Peyer's patch (tissue), 4 donors: Measurements from ENCODE around the gene PDGFB. TPM values are rescaled to one million over a fixed set of nuclear protein-coding genes. Genes with fewer than 3 reads are reported as not detected.

Experiments used
- DNase-seq, 3 donors: peaks; one replicate each; pipeline ENCODE4 v3.0.0-alpha.2; 2017 to 2019
- H3K27ac ChIP-seq, 4 donors: fragments of 200-600 bp; sonication (generic); one replicate each; pipeline ENCODE4 v1.5.1; 2016 to 2019
- H3K27me3 ChIP-seq, 2 donors: fragments of 200-600 bp; sonication (generic); one replicate each; pipeline ENCODE4 v1.5.1; 2019
- H3K36me3 ChIP-seq, 3 donors: fragments of 200-600 bp; sonication (generic); one replicate each; pipeline ENCODE4 v1.5.1; 2016 to 2019
- H3K4me1 ChIP-seq, 4 donors: fragments of 200-600 bp; sonication (generic); one replicate each; pipeline ENCODE4 v1.5.1; 2016 to 2019
- H3K4me3 ChIP-seq, 4 donors: fragments of 200-600 bp; sonication (generic); 1 replicate in 3 of 4; 2 replicates in 1 of 4; pipeline ENCODE4 v1.5.1; 2016 to 2019; ENCODE audit warnings: mild to moderate bottlenecking in 1 of 4
- H3K9me3 ChIP-seq, 4 donors: fragments of 200-600 bp; sonication (generic); one replicate each; pipeline ENCODE4 v1.5.1; 2016 to 2019; ENCODE audit warnings: mild to moderate bottlenecking in 1 of 4
- POLR2A ChIP-seq, 2 donors: fragments of 450-650 bp; IDR thresholded peaks; one replicate each; pipeline ENCODE4 v1.5.1; 2017; ENCODE audit warnings: antibody characterized with exemption in 2 of 2, mild to moderate bottlenecking in 2 of 2, moderate library complexity in 2 of 2
- total RNA-seq, 4 donors: library from RNA; depleted of rRNA; stranded (reverse); fragments of >200 nt; gene quantifications; one replicate each; pipeline ENCODE4 v1.1.0, GENCODE V29; 2016
- TF ChIP-seq, protein P1 (sequence below), 6 experiments: fragments of 450-650 bp in 4 of 6; fragments of 200-600 bp in 2 of 6; sonication (generic) in 1 of 6; IDR thresholded peaks; one replicate each; pipeline ENCODE4 v1.5.1; 2017 to 2019; ENCODE audit warnings: antibody characterized with exemption in 6 of 6, mild to moderate bottlenecking in 3 of 6, moderate library complexity in 1 of 6

PDGFB gene
- total RNA-seq, 4 donors from 2014 or later, result 1.8 to 10.7 (median 3.8) TPM

DNA sequence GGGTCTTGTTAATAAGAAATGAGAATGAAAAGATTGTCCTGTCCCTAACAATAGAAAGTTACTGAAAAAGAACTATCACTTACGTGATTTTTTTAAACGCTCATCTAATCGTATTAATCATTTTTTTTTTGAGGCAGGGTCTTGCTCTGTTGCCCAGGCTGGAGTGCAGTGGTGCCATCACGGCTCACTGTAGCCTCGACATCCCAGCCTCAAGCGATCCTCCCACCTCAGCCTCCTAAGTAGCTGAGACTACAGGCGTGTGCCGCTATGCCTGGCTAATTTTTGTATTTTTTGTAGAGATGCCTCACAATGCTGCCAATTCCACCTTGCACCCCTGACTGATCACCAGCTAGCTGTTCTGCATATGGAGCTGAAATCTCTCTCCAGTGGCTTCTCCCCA is 15.7 kb downstream of the PDGFB start:
- Histone ChIP-seq H3K27me3 (no peaks in the 10 kb centered on the region), H3K36me3 (no peaks in the 10 kb centered on the region), H3K27ac (no peak overlapping the region), H3K9me3 (no peaks in the 10 kb centered on the region), H3K4me1 (peaks cover 0 to 7% (median 0%) of the 10 kb centered on the region in 4 donors), H3K4me3 (no peak overlapping the region)
- TF ChIP-seq POLR2A (IDR thresholded peaks at IDR 0.05), result no peak
- TF ChIP-seq, protein P1, sequence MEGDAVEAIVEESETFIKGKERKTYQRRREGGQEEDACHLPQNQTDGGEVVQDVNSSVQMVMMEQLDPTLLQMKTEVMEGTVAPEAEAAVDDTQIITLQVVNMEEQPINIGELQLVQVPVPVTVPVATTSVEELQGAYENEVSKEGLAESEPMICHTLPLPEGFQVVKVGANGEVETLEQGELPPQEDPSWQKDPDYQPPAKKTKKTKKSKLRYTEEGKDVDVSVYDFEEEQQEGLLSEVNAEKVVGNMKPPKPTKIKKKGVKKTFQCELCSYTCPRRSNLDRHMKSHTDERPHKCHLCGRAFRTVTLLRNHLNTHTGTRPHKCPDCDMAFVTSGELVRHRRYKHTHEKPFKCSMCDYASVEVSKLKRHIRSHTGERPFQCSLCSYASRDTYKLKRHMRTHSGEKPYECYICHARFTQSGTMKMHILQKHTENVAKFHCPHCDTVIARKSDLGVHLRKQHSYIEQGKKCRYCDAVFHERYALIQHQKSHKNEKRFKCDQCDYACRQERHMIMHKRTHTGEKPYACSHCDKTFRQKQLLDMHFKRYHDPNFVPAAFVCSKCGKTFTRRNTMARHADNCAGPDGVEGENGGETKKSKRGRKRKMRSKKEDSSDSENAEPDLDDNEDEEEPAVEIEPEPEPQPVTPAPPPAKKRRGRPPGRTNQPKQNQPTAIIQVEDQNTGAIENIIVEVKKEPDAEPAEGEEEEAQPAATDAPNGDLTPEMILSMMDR (IDR thresholded peaks at IDR 0.05), result no peak
- no peak for DNase-seq

DNA sequence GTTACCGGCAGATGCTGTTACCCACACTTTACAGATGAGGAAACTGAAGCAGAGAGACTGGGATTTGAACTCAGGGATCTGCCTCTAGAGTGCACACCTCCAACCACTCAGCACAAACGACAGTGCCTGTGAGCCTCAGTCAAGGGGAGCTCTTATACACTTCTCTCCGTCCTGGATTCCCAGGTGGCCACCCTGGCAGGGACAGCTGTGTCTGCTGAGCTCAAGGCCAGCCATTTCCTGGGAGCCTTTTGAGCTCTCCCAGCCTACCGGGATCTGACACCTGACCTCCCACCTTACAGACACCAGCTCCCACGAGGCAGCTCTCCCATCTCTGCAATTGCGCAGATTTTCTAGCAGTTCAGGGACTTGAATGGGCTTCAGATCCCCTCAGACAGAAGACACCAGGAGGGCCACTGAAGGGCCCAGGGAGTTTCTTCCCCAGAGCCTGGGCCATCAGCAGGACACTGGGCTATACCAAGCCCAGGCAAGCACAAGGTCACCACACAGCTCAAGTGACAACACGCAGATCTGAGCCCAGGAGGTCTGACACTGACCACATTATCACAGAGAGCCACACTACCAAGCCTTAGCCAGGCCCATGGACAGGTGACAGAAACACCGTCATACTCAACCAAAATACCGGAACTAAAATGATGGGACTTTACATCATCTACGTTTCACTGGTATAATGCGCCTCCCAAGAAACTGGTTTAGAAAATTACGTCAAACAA is 17.1 kb downstream of the PDGFB start:
- TF ChIP-seq POLR2A (IDR thresholded peaks at IDR 0.05), result no peak
- TF ChIP-seq, protein P1 (IDR thresholded peaks at IDR 0.05), result no peak
- no peak overlapping the region for H3K4me3 ChIP-seq
- peaks cover 0 to 6% (median 0%) of the 10 kb centered on the region in 4 donors for H3K4me1 ChIP-seq
- DNase-seq, result no peak
- no peaks in the 10 kb centered on the region for H3K27me3 ChIP-seq
- no peak overlapping the region for H3K27ac ChIP-seq
- H3K36me3 ChIP-seq, result no peaks in the 10 kb centered on the region
- no peaks in the 10 kb centered on the region for H3K9me3 ChIP-seq

GRCh38 chr22:39226353-39226752 is 18.4 kb downstream of the PDGFB start:
- TF ChIP-seq, protein P1 (IDR thresholded peaks at IDR 0.05), result no peak
- TF ChIP-seq POLR2A (IDR thresholded peaks at IDR 0.05), result no peak
- no peaks in the 10 kb centered on the region for H3K9me3 ChIP-seq
- H3K36me3 ChIP-seq, result no peaks in the 10 kb centered on the region
- peaks cover 0 to 6% (median 0%) of the 10 kb centered on the region in 4 donors for H3K4me1 ChIP-seq
- no peak for DNase-seq
- no peak overlapping the region for H3K4me3 ChIP-seq
- H3K27ac ChIP-seq, result no peak overlapping the region
- no peaks in the 10 kb centered on the region for H3K27me3 ChIP-seq

DNA sequence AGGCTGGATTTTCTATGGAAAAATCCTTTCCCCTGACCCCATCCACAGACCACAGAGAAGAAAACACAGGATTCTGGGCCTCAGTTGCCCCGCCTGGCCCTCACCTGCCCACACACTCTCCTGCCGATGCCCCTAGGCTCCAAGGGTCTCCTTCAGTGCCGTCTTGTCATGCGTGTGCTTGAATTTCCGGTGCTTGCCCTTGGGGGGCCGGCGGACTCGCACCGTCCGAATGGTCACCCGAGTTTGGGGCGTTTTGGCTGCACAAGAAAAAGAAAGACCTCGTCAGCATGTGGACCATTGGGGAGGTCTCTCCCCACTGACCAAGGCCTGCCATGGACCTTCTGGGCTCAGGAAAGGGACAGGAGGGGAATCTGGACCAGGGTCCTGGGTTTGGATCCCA is 19.2 kb downstream of the PDGFB start:
- Histone ChIP-seq H3K27ac (no peak overlapping the region), H3K4me1 (peaks cover 0 to 3% (median 0%) of the 10 kb centered on the region in 4 donors), H3K4me3 (no peak overlapping the region), H3K27me3 (no peaks in the 10 kb centered on the region), H3K36me3 (no peaks in the 10 kb centered on the region), H3K9me3 (no peaks in the 10 kb centered on the region)
- no peak for DNase-seq
- TF ChIP-seq POLR2A (IDR thresholded peaks at IDR 0.05), result no peak
- TF ChIP-seq, protein P1 (IDR thresholded peaks at IDR 0.05), result no peak

DNA sequence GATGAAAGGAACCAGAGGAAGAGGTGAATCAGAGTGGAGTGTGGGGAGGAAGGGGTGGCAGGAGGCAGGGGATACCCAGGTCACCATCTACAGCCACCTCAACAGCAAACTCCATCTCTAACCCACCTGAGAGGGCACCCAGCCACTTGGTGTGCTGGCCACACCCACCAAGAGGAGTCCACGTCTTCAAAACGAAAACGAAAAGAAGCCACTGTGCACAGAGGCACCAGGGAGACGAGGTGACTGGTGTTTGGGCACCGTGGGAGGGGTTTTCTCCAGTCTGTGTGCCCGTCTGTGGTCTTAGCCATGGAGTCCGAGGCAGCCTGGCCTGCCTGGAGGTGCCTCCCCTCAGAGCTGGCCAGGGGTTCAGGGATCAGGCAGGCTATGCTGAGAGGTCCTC is 20.2 kb downstream of the PDGFB start:
- DNase-seq, result no peak
- no peaks in the 10 kb centered on the region for H3K4me1 ChIP-seq
- H3K9me3 ChIP-seq, result no peaks in the 10 kb centered on the region
- H3K4me3 ChIP-seq, result no peak overlapping the region
- no peak for TF ChIP-seq POLR2A (IDR thresholded peaks at IDR 0.05)
- TF ChIP-seq, protein P1 (IDR thresholded peaks at IDR 0.05), result no peak
- H3K36me3 ChIP-seq, result no peaks in the 10 kb centered on the region
- no peak overlapping the region for H3K27ac ChIP-seq
- H3K27me3 ChIP-seq, result no peaks in the 10 kb centered on the region
